Astrocyte (in vitro differentiated cells and primary cell): ENCODE results near the gene FYN. TPM values are rescaled to one million over a fixed set of nuclear protein-coding genes. Genes with fewer than 3 reads are reported as not detected.

ENCODE experiments used
- DNase-seq: peaks from one replicate; pipeline ENCODE4 v3.0.0-alpha.2; 2010; ENCODE audit warnings: low read depth
- FAIRE-seq: peaks from 2 replicates; lab custom pipeline; 2011; peaks lifted over from hg19 to GRCh38; lab: Jason Lieb, UNC
- H2AFZ ChIP-seq: 2 replicates; pipeline ENCODE4 v1.6.0; 2012; ENCODE audit warnings: low read depth, low read length, inconsistent platforms
- H3K27ac ChIP-seq: 2 replicates; pipeline ENCODE4 v1.5.1; 2011; ENCODE audit warnings: low read depth, low read length, inconsistent platforms
- H3K27me3 ChIP-seq: 2 replicates; pipeline ENCODE4 v1.6.0; 2011; ENCODE audit warnings: low read length, inconsistent platforms; ENCODE audit not compliant: insufficient read depth
- H3K36me3 ChIP-seq: 2 replicates; pipeline ENCODE4 v1.5.1; 2011; ENCODE audit warnings: low read length, inconsistent platforms; ENCODE audit not compliant: insufficient read depth
- H3K4me1 ChIP-seq: 2 replicates; pipeline ENCODE4 v1.5.1; 2011; ENCODE audit warnings: low read length, inconsistent platforms; ENCODE audit not compliant: insufficient read depth
- H3K4me2 ChIP-seq: 2 replicates; pipeline ENCODE4 v1.6.0; 2012; ENCODE audit warnings: low read length, inconsistent platforms
- H3K4me3 ChIP-seq: 2 replicates; pipeline ENCODE4 v1.5.1; 2011; ENCODE audit warnings: low read depth, mild to moderate bottlenecking, low read length, inconsistent platforms; ENCODE audit not compliant: insufficient read depth
- H3K79me2 ChIP-seq: 2 replicates; pipeline ENCODE4 v1.6.0; 2012; ENCODE audit warnings: mild to moderate bottlenecking, low read length, inconsistent platforms; ENCODE audit not compliant: insufficient read depth
- H3K9ac ChIP-seq: 2 replicates; pipeline ENCODE4 v1.6.0; 2012; ENCODE audit warnings: mild to moderate bottlenecking, low read length, inconsistent platforms
- H3K9me3 ChIP-seq: 2 replicates; pipeline ENCODE4 v1.5.1; 2012; ENCODE audit warnings: low read depth, mild to moderate bottlenecking, low read length, inconsistent platforms; ENCODE audit not compliant: insufficient read depth
- H4K20me1 ChIP-seq: 2 replicates; pipeline ENCODE4 v1.6.0; 2012; ENCODE audit warnings: low read length, inconsistent platforms; ENCODE audit not compliant: insufficient read depth
- H3K27ac Mint-ChIP-seq: one replicate; pipeline ENCODE4 v1.8.0; 2021; ENCODE audit warnings: mild to moderate bottlenecking, mixed read lengths; ENCODE audit not compliant: unreplicated experiment
- H3K27me3 Mint-ChIP-seq: one replicate; pipeline ENCODE4 v1.8.0; 2021; ENCODE audit warnings: low read depth, mixed read lengths; ENCODE audit not compliant: unreplicated experiment
- H3K36me3 Mint-ChIP-seq: one replicate; pipeline ENCODE4 v1.8.0; 2021; ENCODE audit warnings: low read depth, mixed read lengths; ENCODE audit not compliant: unreplicated experiment
- H3K4me1 Mint-ChIP-seq: one replicate; pipeline ENCODE4 v1.8.0; 2021; ENCODE audit warnings: low read depth, mixed read lengths; ENCODE audit not compliant: unreplicated experiment
- H3K4me3 Mint-ChIP-seq: one replicate; pipeline ENCODE4 v1.8.0; 2021; ENCODE audit warnings: mild to moderate bottlenecking, moderate library complexity, mixed read lengths; ENCODE audit not compliant: unreplicated experiment
- H3K9me3 Mint-ChIP-seq: one replicate; pipeline ENCODE4 v1.8.0; 2021; ENCODE audit warnings: mild to moderate bottlenecking, mixed read lengths; ENCODE audit not compliant: unreplicated experiment
- EZH2 ChIP-seq: IDR thresholded peaks from 2 replicates; pipeline ENCODE4 v1.6.1; 2012; ENCODE audit warnings: mild to moderate bottlenecking, low read length, inconsistent platforms; ENCODE audit not compliant: insufficient read depth
- total RNA-seq: library from RNA; stranded (reverse); gene quantifications from 2 replicates; pipeline ENCODE4 v1.2.1, GENCODE V29; 2021
- TF ChIP-seq, protein P1 (sequence below): IDR thresholded peaks from 2 replicates; pipeline ENCODE4 v1.5.1; 2011; ENCODE audit warnings: low read depth, mild to moderate bottlenecking, inconsistent platforms, low read length, moderate library complexity; ENCODE audit not compliant: insufficient read depth

Gene FYN
- total RNA-seq, 1 donor from 2014 or later = 167 TPM

- Histone ChIP-seq H3K9ac (peak overlapping the region; percentile 72), H3K4me2 (peak overlapping the region; percentile 82), H4K20me1 (no peaks in the 10 kb centered on the region), H3K4me1 (peaks cover 43% of the 10 kb centered on the region), H3K4me3 (peak overlapping the region; percentile 31), H3K27me3 (no peaks in the 10 kb centered on the region), H2AFZ (no peak overlapping the region), H3K36me3 (no peaks in the 10 kb centered on the region), H3K79me2 (peaks cover 33% of the 10 kb centered on the region), H3K27ac (peak overlapping the region; percentile 92), H3K9me3 (no peaks in the 10 kb centered on the region)
- TF ChIP-seq, protein P1, sequence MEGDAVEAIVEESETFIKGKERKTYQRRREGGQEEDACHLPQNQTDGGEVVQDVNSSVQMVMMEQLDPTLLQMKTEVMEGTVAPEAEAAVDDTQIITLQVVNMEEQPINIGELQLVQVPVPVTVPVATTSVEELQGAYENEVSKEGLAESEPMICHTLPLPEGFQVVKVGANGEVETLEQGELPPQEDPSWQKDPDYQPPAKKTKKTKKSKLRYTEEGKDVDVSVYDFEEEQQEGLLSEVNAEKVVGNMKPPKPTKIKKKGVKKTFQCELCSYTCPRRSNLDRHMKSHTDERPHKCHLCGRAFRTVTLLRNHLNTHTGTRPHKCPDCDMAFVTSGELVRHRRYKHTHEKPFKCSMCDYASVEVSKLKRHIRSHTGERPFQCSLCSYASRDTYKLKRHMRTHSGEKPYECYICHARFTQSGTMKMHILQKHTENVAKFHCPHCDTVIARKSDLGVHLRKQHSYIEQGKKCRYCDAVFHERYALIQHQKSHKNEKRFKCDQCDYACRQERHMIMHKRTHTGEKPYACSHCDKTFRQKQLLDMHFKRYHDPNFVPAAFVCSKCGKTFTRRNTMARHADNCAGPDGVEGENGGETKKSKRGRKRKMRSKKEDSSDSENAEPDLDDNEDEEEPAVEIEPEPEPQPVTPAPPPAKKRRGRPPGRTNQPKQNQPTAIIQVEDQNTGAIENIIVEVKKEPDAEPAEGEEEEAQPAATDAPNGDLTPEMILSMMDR = no peak
- no peak for TF ChIP-seq EZH2
- H3K4me1 Mint-ChIP-seq = peaks cover 48% of the 10 kb centered on the region
- peaks cover 15% of the 10 kb centered on the region for H3K36me3 Mint-ChIP-seq
- FAIRE-seq = no peak
- H3K27ac Mint-ChIP-seq = peak overlapping the region; percentile 86
- DNase-seq = peak; percentile 96
- H3K27me3 Mint-ChIP-seq = no peaks in the 10 kb centered on the region
- H3K4me3 Mint-ChIP-seq = peak overlapping the region; percentile 46
- no peaks in the 10 kb centered on the region for H3K9me3 Mint-ChIP-seq
These were observed 67.6 kb downstream of the FYN start for GRCh38 chr6:111805511-111806164.

- Histone ChIP-seq H3K4me1 (peaks cover 52% of the 10 kb centered on the region), H2AFZ (no peak overlapping the region), H3K79me2 (peaks cover 30% of the 10 kb centered on the region), H3K27ac (peak overlapping the region; percentile 92), H3K4me2 (peak overlapping the region; percentile 82), H3K4me3 (no peak overlapping the region), H3K27me3 (no peaks in the 10 kb centered on the region), H3K9me3 (no peaks in the 10 kb centered on the region), H4K20me1 (no peaks in the 10 kb centered on the region), H3K36me3 (no peaks in the 10 kb centered on the region), H3K9ac (peak overlapping the region; percentile 72)
- Mint-ChIP-seq H3K4me3 (peak overlapping the region; percentile 22), H3K27me3 (no peaks in the 10 kb centered on the region), H3K9me3 (no peaks in the 10 kb centered on the region), H3K4me1 (peaks cover 47% of the 10 kb centered on the region), H3K27ac (peak overlapping the region; percentile 87), H3K36me3 (peaks cover 14% of the 10 kb centered on the region)
- TF ChIP-seq, protein P1 = peak; percentile 18
- TF ChIP-seq EZH2 = no peak
- DNase-seq (peak; percentile 94), FAIRE-seq (no peak)
These were observed 68.5 kb downstream of the FYN start for GRCh38 chr6:111804627-111805235.

GRCh38 chr6:111803804-111804203 is 69.4 kb downstream of the FYN start:
- H3K4me1 Mint-ChIP-seq = peaks cover 49% of the 10 kb centered on the region
- H3K27ac ChIP-seq = peak overlapping the region; percentile 92
- H3K4me3 ChIP-seq = no peak overlapping the region
- no peak overlapping the region for H3K4me3 Mint-ChIP-seq
- H3K4me1 ChIP-seq = peaks cover 53% of the 10 kb centered on the region
- H3K36me3 ChIP-seq = no peaks in the 10 kb centered on the region
- H3K9ac ChIP-seq = peak overlapping the region; percentile 72
- peak overlapping the region; percentile 82 for H3K4me2 ChIP-seq
- H2AFZ ChIP-seq = no peak overlapping the region
- H3K9me3 Mint-ChIP-seq = no peaks in the 10 kb centered on the region
- no peaks in the 10 kb centered on the region for H3K27me3 Mint-ChIP-seq
- H4K20me1 ChIP-seq = no peaks in the 10 kb centered on the region
- FAIRE-seq = no peak
- H3K9me3 ChIP-seq = no peaks in the 10 kb centered on the region
- H3K36me3 Mint-ChIP-seq = peaks cover 14% of the 10 kb centered on the region
- DNase-seq = peak; percentile 63
- peaks cover 32% of the 10 kb centered on the region for H3K79me2 ChIP-seq
- H3K27ac Mint-ChIP-seq = peak overlapping the region; percentile 76
- no peaks in the 10 kb centered on the region for H3K27me3 ChIP-seq
- no peak for TF ChIP-seq EZH2
- TF ChIP-seq, protein P1 = no peak
